Sigmoid colon (tissue), 3 donors: ENCODE results near the gene CALHM3.

Experiments
- POLR2A ChIP-seq, 2 donors: fragments of 450-650 bp; IDR thresholded peaks; one replicate each; pipeline ENCODE4 v1.6.1; 2016; ENCODE audit warnings: antibody characterized with exemption in 2 of 2, mild to moderate bottlenecking in 2 of 2, moderate library complexity in 2 of 2
- TF ChIP-seq, protein P1 (sequence below), 4 experiments: fragments of 450-650 bp in 3 of 4; fragments of 200-600 bp in 1 of 4; IDR thresholded peaks; one replicate each; pipeline ENCODE4 v1.5.1; 2016 to 2019; ENCODE audit warnings: antibody characterized with exemption in 4 of 4, mild to moderate bottlenecking in 3 of 4, moderate library complexity in 2 of 4

GRCh38 chr10:103444478-103444877, 34.6 kb downstream of the CALHM3 start:
- TF ChIP-seq, protein P1, sequence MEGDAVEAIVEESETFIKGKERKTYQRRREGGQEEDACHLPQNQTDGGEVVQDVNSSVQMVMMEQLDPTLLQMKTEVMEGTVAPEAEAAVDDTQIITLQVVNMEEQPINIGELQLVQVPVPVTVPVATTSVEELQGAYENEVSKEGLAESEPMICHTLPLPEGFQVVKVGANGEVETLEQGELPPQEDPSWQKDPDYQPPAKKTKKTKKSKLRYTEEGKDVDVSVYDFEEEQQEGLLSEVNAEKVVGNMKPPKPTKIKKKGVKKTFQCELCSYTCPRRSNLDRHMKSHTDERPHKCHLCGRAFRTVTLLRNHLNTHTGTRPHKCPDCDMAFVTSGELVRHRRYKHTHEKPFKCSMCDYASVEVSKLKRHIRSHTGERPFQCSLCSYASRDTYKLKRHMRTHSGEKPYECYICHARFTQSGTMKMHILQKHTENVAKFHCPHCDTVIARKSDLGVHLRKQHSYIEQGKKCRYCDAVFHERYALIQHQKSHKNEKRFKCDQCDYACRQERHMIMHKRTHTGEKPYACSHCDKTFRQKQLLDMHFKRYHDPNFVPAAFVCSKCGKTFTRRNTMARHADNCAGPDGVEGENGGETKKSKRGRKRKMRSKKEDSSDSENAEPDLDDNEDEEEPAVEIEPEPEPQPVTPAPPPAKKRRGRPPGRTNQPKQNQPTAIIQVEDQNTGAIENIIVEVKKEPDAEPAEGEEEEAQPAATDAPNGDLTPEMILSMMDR (IDR thresholded peaks at IDR 0.05), result no peak
- TF ChIP-seq POLR2A (IDR thresholded peaks at IDR 0.05), result no peak
